Esophagus (tissue), 2 donors: ENCODE results near the gene LRRC3. TPM values are rescaled to one million over a fixed set of nuclear protein-coding genes. Genes with fewer than 3 reads are reported as not detected.

Experiments
- H3K27ac ChIP-seq, 2 donors: one replicate each; pipeline ENCODE4 v1.5.1; 2013; ENCODE audit warnings: low read depth in 2 of 2, mild to moderate bottlenecking in 2 of 2, inconsistent platforms in 1 of 2, low read length in 1 of 2, moderate library complexity in 1 of 2
- H3K27me3 ChIP-seq, 2 donors: one replicate each; pipeline ENCODE4 v1.6.1; 2013; ENCODE audit warnings: low read length in 2 of 2, control low read depth in 1 of 2, mild to moderate bottlenecking in 1 of 2; ENCODE audit not compliant: insufficient read depth in 2 of 2, control insufficient read depth in 1 of 2
- H3K36me3 ChIP-seq, 2 donors: one replicate each; pipeline ENCODE4 v1.6.1; 2013; ENCODE audit warnings: low read length in 1 of 2; ENCODE audit not compliant: control insufficient read depth in 2 of 2, insufficient read depth in 2 of 2
- H3K4me1 ChIP-seq, 2 donors: one replicate each; pipeline ENCODE4 v1.6.1; 2013; ENCODE audit warnings: low read length in 1 of 2; ENCODE audit not compliant: control insufficient read depth in 2 of 2, insufficient read depth in 2 of 2
- H3K4me3 ChIP-seq, 2 donors: one replicate each; pipeline ENCODE4 v1.5.1; 2013; ENCODE audit warnings: low read length in 2 of 2, mild to moderate bottlenecking in 2 of 2, low read depth in 1 of 2, moderate library complexity in 1 of 2
- H3K9me3 ChIP-seq, 2 donors: one replicate each; pipeline ENCODE4 v1.6.1; 2013; ENCODE audit warnings: mild to moderate bottlenecking in 2 of 2, low read depth in 1 of 2, low read length in 1 of 2, moderate library complexity in 1 of 2; ENCODE audit not compliant: control insufficient read depth in 2 of 2, insufficient read depth in 1 of 2
- WGBS, 2 donors: extraction: QIAGEN DNeasy Blood & Tissue Kit; methylation state at CpG; one replicate each; pipeline ENCODE4 v1.1.7; 2013; 5-methylcytosine and 5-hydroxymethylcytosine counted together
- polyA plus RNA-seq, 2 donors: library from polyadenylated mRNA; stranded (reverse); fragments of 200-250 nt; gene quantifications; one replicate each; pipeline ENCODE4 v1.2.3, GENCODE V29; 2013
- donor health status: healthy with polysubstance abuse.
- donor health status: Bipolar disorder and iron deficiency.

The LRRC3 gene
- polyA plus RNA-seq, 2 donors: 0.63 to 0.93 TPM

DNA sequence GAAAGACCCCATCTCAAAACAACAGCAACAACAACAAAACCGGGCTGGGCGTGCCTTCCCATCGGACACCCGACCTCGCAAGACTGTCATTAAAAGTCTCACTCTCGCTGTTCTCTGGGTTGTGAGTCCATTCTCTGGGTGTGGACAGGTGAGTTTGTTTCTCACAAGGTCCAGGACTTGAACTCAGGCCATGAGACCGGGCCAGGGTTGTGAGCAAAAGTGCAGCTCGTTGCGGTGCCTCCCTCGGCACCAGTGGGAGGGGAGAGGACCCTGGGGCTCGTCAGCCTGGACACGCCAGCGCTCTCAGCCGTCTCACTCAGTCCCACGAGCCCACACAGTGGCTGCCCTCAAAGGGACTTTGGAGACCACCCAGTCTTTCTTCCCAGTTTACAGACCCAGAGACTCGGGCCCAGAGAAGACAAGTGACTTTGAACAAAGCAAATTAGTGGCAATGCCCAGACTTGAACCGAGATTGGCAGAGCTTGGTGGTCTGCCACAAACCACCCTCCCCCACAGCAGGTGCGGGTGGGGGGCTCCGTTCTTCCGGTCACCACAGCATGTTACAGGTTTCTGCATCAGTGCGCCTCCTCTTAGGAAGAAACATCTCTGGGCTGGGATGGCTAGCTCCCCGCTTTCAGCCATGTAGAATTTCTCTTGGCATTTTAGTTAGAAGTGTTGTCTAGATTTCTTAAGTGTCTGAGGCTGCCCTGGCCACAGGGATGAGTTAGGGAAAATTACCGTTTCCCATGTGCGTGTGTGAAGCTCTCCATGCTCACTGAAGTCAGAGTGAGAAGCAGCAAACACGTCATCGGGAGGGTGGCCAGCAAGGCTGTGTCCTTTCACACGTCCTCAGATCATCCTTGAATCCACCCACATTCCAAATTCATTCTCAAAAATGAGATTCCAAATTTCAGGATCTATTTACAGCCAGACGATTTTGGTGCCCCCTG lies 28.3 kb downstream of the LRRC3 start:
- no peak overlapping the region for H3K27ac ChIP-seq
- H3K36me3 ChIP-seq: no peaks in the 10 kb centered on the region
- no peaks in the 10 kb centered on the region for H3K9me3 ChIP-seq
- H3K27me3 ChIP-seq: no peaks in the 10 kb centered on the region
- 79 to 81% methylated on average over 28 of the region's 28 CpGs for WGBS, 2 donors
- no peaks in the 10 kb centered on the region for H3K4me1 ChIP-seq
- no peak overlapping the region for H3K4me3 ChIP-seq

DNA sequence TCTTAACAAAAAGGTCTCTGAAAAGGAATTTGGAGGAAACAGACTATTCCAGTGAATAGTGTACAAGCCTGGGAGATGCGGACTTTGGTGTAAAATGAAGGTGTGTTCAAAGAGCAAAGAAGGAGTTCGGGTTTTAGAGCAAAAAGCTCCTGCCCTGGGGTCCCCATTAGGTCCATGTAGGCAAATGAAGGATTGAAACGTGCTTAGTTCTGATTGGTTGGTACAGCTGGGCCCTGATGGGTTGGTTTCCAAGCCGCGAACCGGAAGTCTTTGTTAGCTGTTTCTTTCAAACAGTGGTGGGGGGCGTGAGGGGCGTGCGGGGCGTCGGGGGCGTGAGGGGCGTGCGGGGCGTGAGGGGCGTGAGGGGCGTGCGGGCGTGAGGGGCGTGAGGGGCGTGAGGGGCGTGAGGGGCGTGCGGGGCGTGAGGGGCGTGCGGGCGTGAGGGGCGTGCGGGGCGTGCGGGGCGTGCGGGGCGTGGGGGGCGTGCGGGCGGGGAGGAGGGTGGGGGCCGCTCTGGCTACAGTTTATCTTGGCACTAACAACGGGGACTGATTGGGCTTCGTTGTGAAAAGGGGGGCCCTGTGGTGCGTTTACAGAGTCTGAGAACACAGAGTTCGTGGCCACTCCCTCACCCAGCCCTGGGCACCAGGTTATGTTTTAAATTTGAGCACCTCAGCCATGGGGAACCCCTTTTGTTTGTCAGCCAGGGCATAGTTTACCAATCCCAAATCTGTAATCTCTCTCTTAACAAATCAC lies 29.4 kb downstream of the LRRC3 start:
- WGBS, 2 donors: 76 to 86% methylated on average over 23 to 43 of the region's 43 CpGs
- H3K4me1 ChIP-seq: no peaks in the 10 kb centered on the region
- no peaks in the 10 kb centered on the region for H3K27me3 ChIP-seq
- no peak overlapping the region for H3K27ac ChIP-seq
- no peaks in the 10 kb centered on the region for H3K36me3 ChIP-seq
- no peaks in the 10 kb centered on the region for H3K9me3 ChIP-seq
- no peak overlapping the region for H3K4me3 ChIP-seq

DNA sequence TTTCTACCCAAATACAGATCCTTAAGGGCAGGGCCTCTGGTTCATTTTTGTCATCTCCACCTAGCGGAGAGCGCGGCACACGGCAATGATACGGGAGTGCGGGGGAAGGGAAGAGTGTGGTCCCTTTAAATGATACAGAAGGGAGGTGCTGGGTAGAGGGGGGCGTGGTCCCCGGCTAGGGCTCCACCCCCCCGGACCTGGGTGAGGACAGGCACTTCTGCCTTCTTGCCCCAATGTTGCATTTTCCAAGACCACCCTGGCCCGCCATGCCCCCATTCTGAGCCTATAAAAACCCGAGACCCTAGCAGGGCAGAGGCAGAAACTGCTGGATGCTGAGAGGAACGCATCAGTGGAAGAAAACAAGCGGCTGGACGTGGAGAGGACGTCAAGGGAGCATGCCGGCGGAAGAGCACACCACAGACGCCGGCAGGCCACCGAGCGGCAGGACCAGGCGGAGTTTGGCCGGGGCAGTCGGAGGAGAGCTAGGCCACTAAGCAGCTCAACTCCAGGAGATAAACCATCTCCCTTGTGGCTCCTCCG lies 30.0 kb downstream of the LRRC3 start:
- 58 to 75% methylated on average over 19 to 25 of the region's 25 CpGs for WGBS, 2 donors
- H3K9me3 ChIP-seq: no peaks in the 10 kb centered on the region
- no peaks in the 10 kb centered on the region for H3K36me3 ChIP-seq
- no peak overlapping the region for H3K4me3 ChIP-seq
- no peaks in the 10 kb centered on the region for H3K27me3 ChIP-seq
- H3K4me1 ChIP-seq: no peaks in the 10 kb centered on the region
- no peak overlapping the region for H3K27ac ChIP-seq

DNA sequence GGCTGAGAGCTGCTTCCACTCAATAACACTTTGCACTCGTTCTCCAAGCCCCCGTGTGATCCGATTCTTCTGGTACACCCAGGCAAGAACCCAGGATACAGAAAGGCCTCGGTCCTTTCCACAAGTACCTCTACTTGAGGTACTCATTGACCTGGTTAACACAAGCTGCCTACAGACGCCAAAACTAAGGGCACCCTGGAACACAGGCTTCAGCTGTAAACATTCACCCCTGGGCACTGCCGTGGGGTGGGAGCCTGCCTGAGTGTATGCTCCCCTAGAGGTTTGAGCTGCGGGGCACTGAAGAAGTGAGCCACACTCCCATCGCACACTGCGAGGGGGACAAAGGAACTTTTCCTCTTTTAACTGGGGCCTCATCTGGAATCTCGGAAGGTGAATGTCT lies 30.5 kb downstream of the LRRC3 start:
- 65 to 74% methylated on average over 10 of the region's 10 CpGs for WGBS, 2 donors
- H3K27ac ChIP-seq: no peak overlapping the region
- H3K4me1 ChIP-seq: no peaks in the 10 kb centered on the region
- no peaks in the 10 kb centered on the region for H3K9me3 ChIP-seq
- no peak overlapping the region for H3K4me3 ChIP-seq
- H3K27me3 ChIP-seq: no peaks in the 10 kb centered on the region
- H3K36me3 ChIP-seq: no peaks in the 10 kb centered on the region

DNA sequence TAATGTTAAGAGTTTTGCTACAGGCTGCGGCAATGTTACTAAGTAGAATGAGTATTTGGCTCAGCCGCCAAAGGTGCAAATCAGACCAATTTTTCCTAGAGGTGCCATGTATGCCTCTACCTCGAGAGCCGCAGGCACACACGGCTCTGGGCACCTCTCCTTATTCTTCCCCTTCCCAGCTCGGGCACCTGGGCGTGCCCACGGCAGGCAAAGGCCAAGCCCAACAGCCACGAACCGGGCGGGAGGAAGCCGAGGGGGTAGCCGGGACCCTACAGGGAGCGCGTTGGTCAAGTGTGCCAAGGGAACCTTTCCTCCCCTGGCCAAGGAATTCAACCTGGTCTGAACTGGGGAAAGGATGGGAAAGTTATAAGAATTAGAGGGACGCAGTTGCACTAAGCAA lies 31.0 kb downstream of the LRRC3 start:
- H3K27me3 ChIP-seq: no peaks in the 10 kb centered on the region
- H3K36me3 ChIP-seq: no peaks in the 10 kb centered on the region
- no peak overlapping the region for H3K27ac ChIP-seq
- no peaks in the 10 kb centered on the region for H3K9me3 ChIP-seq
- no peaks in the 10 kb centered on the region for H3K4me1 ChIP-seq
- H3K4me3 ChIP-seq: no peak overlapping the region
- WGBS, 2 donors: 70 to 83% methylated on average over 16 of the region's 16 CpGs

DNA sequence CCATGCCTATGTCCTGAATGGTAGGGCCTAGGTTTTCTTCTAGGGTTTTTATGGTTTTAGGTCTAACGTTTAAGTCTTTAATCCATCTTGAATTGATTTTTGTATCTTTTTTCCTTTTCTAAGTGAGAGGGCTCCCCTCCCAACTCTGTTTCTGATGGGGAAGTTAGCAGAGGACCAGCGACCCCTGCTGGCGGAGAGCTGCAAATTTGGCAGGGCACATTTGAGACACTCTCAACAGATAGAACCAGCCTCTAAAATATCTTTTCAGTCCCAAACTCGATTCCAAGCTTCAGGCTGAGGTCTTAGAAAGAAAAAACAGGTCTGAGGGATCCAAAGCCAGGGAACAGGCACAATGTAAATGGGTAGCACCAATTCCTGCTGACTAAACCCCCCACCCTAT lies 32.5 kb downstream of the LRRC3 start:
- 28 to 34% methylated on average over 4 of the region's 4 CpGs for WGBS, 2 donors
- Histone ChIP-seq H3K4me3 (no peak overlapping the region), H3K36me3 (no peaks in the 10 kb centered on the region), H3K4me1 (no peaks in the 10 kb centered on the region), H3K27me3 (no peaks in the 10 kb centered on the region), H3K9me3 (peaks cover under 1 to 5% of the 10 kb centered on the region in 2 donors), H3K27ac (no peak overlapping the region)

DNA sequence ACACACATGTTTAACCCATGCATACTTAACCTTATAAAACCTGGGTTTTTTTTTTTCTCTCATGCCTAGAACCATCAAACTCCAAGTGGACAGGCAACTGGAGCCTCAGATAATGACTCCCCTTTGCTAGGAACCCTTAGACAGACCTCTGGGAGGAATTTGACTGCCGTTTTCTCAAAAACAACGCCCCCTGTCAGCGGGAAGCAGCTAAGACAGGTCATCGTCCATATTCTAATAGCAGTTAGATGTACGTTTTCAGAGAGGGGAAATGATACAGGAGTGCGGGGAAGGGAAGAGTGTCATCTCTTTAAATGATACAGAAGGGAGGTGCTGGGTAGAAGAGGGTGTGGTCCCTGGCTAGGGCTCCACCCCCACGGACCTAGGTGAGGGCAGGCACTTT lies 34.7 kb downstream of the LRRC3 start:
- H3K9me3 ChIP-seq: peaks cover 6 to 18% of the 10 kb centered on the region in 2 donors
- H3K4me1 ChIP-seq: no peaks in the 10 kb centered on the region
- no peak overlapping the region for H3K4me3 ChIP-seq
- H3K27me3 ChIP-seq: no peaks in the 10 kb centered on the region
- WGBS, 2 donors: 31 to 41% methylated on average over 7 of the region's 7 CpGs
- no peak overlapping the region for H3K27ac ChIP-seq
- no peaks in the 10 kb centered on the region for H3K36me3 ChIP-seq

DNA sequence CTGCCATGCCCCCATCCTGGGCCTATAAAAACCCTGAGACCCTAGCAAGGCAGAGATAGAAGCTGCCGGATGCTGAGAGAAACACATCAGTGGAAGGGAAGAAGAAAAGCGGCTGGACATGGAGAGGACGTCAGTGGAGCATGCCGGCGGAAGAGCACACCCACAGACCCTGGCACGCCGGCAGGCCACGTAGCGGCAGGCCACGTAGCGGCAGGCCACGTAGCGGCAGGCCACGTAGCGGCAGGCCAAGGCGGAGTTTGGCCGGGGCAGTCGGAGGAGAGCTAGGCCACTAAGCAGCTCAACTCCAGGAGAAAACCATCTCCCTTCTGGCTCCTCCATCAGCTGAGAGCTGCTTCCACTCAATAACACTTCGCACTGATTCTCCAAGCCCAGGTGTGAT lies 35.1 kb downstream of the LRRC3 start:
- Histone ChIP-seq H3K4me1 (no peaks in the 10 kb centered on the region), H3K36me3 (no peaks in the 10 kb centered on the region), H3K4me3 (no peak overlapping the region), H3K9me3 (peaks cover 6 to 18% of the 10 kb centered on the region in 2 donors), H3K27ac (no peak overlapping the region), H3K27me3 (no peaks in the 10 kb centered on the region)
- WGBS, 2 donors: 95 to 97% methylated on average over 19 of the region's 19 CpGs

DNA sequence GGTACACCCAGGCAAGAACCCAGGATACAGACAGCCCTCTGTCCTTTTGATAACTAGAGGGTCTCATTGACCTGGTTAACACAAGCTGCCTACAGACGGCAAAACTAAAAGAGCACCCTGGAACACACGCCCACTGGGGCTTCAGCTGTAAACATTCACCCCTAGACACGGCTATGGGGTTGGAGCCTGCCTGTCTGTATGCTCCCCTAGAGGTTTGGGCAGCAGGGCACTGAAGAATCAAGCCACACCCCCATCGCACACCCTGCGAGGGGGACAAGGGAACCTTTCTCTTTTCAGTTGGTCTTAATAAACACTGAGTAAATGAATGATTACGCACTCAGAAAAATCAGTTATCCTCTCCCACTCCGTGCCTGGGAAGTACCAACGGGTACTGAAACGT lies 35.5 kb downstream of the LRRC3 start:
- Histone ChIP-seq H3K27ac (no peak overlapping the region), H3K4me1 (no peaks in the 10 kb centered on the region), H3K9me3 (peaks cover 6 to 18% of the 10 kb centered on the region in 2 donors), H3K36me3 (no peaks in the 10 kb centered on the region), H3K27me3 (no peaks in the 10 kb centered on the region), H3K4me3 (no peak overlapping the region)
- 75 to 83% methylated on average over 9 of the region's 9 CpGs for WGBS, 2 donors
